HepG2 (cell line): ENCODE results near the gene ETFDH. TPM values are rescaled to one million over a fixed set of nuclear protein-coding genes. Genes with fewer than 3 reads are reported as not detected.
A peak's percentile ranks its signal among the peaks of the same experiment; 100 is the strongest.

Source experiments
- BHLHE40 ChIP-seq: IDR thresholded peaks from 2 replicates; pipeline ENCODE4 v1.6.1; 2011; ENCODE audit warnings: low read length, improper control_type of control experiment
- CHCHD3 ChIP-seq: sonication (generic); formaldehyde crosslinking; IDR thresholded peaks from 2 replicates; pipeline ENCODE4 v1.8.0; 2022; ENCODE audit warnings: mild to moderate bottlenecking, missing genetic modification reagents, moderate library complexity
- DNMT3B ChIP-seq: conservative IDR thresholded peaks from 2 replicates; pipeline ENCODE4 v1.6.1; 2016; ENCODE audit warnings: missing biosample characterization, control low read depth
- FOXO1 ChIP-seq: sonication (generic); formaldehyde crosslinking; IDR thresholded peaks from 2 replicates; pipeline ENCODE4 v1.4.0; 2020; ENCODE audit warnings: missing genetic modification reagents
- HMGXB4 ChIP-seq, 2 experiments: sonication (generic) in 1 of 2; formaldehyde crosslinking in 1 of 2; IDR thresholded peaks; 2 replicates each; pipeline versions ENCODE4 v1.4.0 to v1.6.1; 2018 to 2020; ENCODE audit warnings: missing genetic modification reagents in 2 of 2, borderline replicate concordance in 1 of 2, low read depth in 1 of 2, mild to moderate bottlenecking in 1 of 2, missing biosample characterization in 1 of 2
- JUN ChIP-seq: sonication (generic); formaldehyde crosslinking; IDR thresholded peaks from 2 replicates; pipeline ENCODE4 v1.4.0; 2020; ENCODE audit warnings: mild to moderate bottlenecking, missing genetic modification reagents
- ZNF235 ChIP-seq: sonication (generic); formaldehyde crosslinking; IDR thresholded peaks from 2 replicates; pipeline ENCODE4 v1.8.1; 2023; ENCODE audit warnings: mild to moderate bottlenecking, missing genetic modification reagents, borderline replicate concordance
- ZNF331 ChIP-seq: sonication (generic); formaldehyde crosslinking; IDR thresholded peaks from 2 replicates; pipeline ENCODE4 v1.4.0; 2020; ENCODE audit warnings: missing genetic modification reagents
- ZNF710 ChIP-seq: sonication (generic); formaldehyde crosslinking; IDR thresholded peaks from 2 replicates; pipeline ENCODE4 v1.5.0; 2020; ENCODE audit warnings: mild to moderate bottlenecking, missing genetic modification reagents, borderline replicate concordance
- polyA plus RNA-seq, 8 experiments: library from polyadenylated mRNA; depleted of rRNA in 3 of 8; stranded (reverse) in 7 of 8; unstranded in 1 of 8; fragments of >200 nt; fragmentation: Illumina TruSeq in 4 of 8; extraction: Trizol in 4 of 8; gene quantifications; 2 replicates each; pipeline versions ENCODE4 v1.2.1 to v1.2.3, GENCODE V29; 2011 to 2016; ENCODE audit warnings: low read depth in 4 of 8, missing spikeins in 1 of 8, mixed read lengths in 1 of 8; ENCODE audit not compliant: insufficient read depth in 1 of 8
- total RNA-seq, 5 experiments: library from RNA; depleted of rRNA; stranded (reverse); fragments of >200 nt; fragmentation: Illumina TruSeq; extraction: Trizol; gene quantifications; 2 replicates each; pipeline ENCODE4 v1.2.3, GENCODE V29; 2016; ENCODE audit warnings: low read depth in 1 of 5
- TF ChIP-seq, protein P1 (sequence below): sonication (generic); formaldehyde crosslinking; IDR thresholded peaks from 2 replicates; pipeline ENCODE4 v1.4.0; 2020; ENCODE audit warnings: missing genetic modification reagents, borderline replicate concordance
- TF ChIP-seq, protein P2 (sequence below): sonication (generic); formaldehyde crosslinking; IDR thresholded peaks from 2 replicates; pipeline ENCODE4 v1.5.1; 2020; ENCODE audit warnings: mild to moderate bottlenecking, missing genetic modification reagents, moderate library complexity
- TF ChIP-seq, protein P3 (sequence below), 2 experiments: fragments of 450-650 bp in 1 of 2; sonication (generic) in 1 of 2; formaldehyde crosslinking; IDR thresholded peaks; 2 replicates each; pipeline versions ENCODE4 v1.5.0 to v1.8.0; 2020 to 2022; ENCODE audit warnings: mild to moderate bottlenecking in 1 of 2, missing genetic modification reagents in 1 of 2
- TF ChIP-seq, protein P4 (sequence below): sonication (generic); formaldehyde crosslinking; IDR thresholded peaks from 2 replicates; pipeline ENCODE4 v1.9.0; 2022; ENCODE audit warnings: low read depth, missing genetic modification reagents

ETFDH gene
- total and polyA plus RNA-seq, 2 of the 13 experiments (the other 11 are each of a cell fraction or from before 2014, with no cell fraction given): 14.7 to 17.8 TPM

- TF ChIP-seq, protein P1, sequence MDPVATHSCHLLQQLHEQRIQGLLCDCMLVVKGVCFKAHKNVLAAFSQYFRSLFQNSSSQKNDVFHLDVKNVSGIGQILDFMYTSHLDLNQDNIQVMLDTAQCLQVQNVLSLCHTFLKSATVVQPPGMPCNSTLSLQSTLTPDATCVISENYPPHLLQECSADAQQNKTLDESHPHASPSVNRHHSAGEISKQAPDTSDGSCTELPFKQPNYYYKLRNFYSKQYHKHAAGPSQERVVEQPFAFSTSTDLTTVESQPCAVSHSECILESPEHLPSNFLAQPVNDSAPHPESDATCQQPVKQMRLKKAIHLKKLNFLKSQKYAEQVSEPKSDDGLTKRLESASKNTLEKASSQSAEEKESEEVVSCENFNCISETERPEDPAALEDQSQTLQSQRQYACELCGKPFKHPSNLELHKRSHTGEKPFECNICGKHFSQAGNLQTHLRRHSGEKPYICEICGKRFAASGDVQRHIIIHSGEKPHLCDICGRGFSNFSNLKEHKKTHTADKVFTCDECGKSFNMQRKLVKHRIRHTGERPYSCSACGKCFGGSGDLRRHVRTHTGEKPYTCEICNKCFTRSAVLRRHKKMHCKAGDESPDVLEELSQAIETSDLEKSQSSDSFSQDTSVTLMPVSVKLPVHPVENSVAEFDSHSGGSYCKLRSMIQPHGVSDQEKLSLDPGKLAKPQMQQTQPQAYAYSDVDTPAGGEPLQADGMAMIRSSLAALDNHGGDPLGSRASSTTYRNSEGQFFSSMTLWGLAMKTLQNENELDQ (CRISPR knock-in tag): 0 out of 2 replicates have a peak, but pooled peaks have one; percentile 51
- TF ChIP-seq, protein P2, sequence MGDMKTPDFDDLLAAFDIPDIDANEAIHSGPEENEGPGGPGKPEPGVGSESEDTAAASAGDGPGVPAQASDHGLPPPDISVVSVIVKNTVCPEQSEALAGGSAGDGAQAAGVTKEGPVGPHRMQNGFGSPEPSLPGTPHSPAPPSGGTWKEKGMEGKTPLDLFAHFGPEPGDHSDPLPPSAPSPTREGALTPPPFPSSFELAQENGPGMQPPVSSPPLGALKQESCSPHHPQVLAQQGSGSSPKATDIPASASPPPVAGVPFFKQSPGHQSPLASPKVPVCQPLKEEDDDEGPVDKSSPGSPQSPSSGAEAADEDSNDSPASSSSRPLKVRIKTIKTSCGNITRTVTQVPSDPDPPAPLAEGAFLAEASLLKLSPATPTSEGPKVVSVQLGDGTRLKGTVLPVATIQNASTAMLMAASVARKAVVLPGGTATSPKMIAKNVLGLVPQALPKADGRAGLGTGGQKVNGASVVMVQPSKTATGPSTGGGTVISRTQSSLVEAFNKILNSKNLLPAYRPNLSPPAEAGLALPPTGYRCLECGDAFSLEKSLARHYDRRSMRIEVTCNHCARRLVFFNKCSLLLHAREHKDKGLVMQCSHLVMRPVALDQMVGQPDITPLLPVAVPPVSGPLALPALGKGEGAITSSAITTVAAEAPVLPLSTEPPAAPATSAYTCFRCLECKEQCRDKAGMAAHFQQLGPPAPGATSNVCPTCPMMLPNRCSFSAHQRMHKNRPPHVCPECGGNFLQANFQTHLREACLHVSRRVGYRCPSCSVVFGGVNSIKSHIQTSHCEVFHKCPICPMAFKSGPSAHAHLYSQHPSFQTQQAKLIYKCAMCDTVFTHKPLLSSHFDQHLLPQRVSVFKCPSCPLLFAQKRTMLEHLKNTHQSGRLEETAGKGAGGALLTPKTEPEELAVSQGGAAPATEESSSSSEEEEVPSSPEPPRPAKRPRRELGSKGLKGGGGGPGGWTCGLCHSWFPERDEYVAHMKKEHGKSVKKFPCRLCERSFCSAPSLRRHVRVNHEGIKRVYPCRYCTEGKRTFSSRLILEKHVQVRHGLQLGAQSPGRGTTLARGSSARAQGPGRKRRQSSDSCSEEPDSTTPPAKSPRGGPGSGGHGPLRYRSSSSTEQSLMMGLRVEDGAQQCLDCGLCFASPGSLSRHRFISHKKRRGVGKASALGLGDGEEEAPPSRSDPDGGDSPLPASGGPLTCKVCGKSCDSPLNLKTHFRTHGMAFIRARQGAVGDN: peak; percentile 94
- TF ChIP-seq ZNF710 (CRISPR knock-in tag) (peak; percentile 81), JUN (no peak), FOXO1 (CRISPR knock-in tag) (peak; percentile 73), BHLHE40 (no peak), HMGXB4 (CRISPR knock-in tag; IDR thresholded peaks at IDR 0.05; ENCODE audit: borderline replicate concordance in 1 of 2, low read depth in 1 of 2) (peak; percentile 91 to 96), CHCHD3 (CRISPR knock-in tag) (no peak), ZNF235 (CRISPR knock-in tag) (peak; percentile 65; the same call in 1 of the 2 replicates), ZNF331 (CRISPR knock-in tag) (peak; percentile 80; the same call in 1 of the 2 replicates), DNMT3B (CRISPR knock-in tag) (no peak)
- TF ChIP-seq, protein P3, sequence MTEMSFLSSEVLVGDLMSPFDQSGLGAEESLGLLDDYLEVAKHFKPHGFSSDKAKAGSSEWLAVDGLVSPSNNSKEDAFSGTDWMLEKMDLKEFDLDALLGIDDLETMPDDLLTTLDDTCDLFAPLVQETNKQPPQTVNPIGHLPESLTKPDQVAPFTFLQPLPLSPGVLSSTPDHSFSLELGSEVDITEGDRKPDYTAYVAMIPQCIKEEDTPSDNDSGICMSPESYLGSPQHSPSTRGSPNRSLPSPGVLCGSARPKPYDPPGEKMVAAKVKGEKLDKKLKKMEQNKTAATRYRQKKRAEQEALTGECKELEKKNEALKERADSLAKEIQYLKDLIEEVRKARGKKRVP (CRISPR knock-in tag; IDR thresholded peaks at IDR 0.05): peak; percentile 93 to 99
- TF ChIP-seq, protein P4, sequence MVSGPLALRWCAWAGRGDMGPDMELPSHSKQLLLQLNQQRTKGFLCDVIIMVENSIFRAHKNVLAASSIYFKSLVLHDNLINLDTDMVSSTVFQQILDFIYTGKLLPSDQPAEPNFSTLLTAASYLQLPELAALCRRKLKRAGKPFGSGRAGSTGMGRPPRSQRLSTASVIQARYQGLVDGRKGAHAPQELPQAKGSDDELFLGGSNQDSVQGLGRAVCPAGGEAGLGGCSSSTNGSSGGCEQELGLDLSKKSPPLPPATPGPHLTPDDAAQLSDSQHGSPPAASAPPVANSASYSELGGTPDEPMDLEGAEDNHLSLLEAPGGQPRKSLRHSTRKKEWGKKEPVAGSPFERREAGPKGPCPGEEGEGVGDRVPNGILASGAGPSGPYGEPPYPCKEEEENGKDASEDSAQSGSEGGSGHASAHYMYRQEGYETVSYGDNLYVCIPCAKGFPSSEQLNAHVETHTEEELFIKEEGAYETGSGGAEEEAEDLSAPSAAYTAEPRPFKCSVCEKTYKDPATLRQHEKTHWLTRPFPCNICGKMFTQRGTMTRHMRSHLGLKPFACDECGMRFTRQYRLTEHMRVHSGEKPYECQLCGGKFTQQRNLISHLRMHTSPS: peak; percentile 59; the same call in 1 of the 2 replicates
Measured at GRCh38 chr4:158671915-158672806, at the start of gene ETFDH (continued).
